ENCODE measurements around the gene MPC1L.

MPC1L gene

DNA sequence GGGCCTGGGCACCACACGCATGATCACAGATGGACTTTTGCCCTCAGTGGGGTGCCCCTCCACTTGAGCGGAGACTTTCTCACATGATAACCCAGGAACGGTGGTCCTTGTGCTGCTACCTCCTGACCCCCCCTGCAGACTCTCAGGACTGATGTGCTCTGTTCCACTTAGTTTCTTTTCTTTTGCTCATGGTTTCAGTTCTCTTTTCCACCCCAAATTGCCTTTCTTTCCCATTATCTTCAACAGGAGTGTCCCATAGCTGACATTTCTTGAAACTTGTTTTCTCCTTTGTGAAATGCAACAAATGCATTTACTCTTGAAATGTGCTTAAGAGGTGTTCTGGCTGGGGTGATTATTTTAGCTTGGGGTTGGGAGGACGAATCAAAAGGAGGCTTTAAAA, 9.0 kb downstream of the MPC1L start:
- DNase-seq, result no peak

DNA sequence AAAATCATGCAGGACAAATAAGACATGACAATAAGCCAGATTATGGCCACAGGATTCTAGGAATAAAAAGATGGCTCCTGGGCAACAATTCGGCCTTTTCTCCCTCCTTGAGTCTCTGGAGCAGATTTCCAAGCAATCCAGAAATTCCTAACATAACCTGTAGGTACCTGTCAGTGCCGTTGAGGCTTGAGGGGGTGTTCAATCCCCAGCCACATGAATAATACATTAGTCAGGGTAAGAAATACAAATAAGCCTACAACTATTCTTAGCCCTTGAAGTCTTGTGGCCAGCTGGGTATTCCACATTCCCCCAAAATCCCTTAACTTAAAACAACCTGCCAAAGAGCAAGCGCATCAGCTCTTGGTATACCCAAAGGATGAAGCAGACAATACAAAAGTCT, 14.5 kb downstream of the MPC1L start:
- no peak for DNase-seq

DNA sequence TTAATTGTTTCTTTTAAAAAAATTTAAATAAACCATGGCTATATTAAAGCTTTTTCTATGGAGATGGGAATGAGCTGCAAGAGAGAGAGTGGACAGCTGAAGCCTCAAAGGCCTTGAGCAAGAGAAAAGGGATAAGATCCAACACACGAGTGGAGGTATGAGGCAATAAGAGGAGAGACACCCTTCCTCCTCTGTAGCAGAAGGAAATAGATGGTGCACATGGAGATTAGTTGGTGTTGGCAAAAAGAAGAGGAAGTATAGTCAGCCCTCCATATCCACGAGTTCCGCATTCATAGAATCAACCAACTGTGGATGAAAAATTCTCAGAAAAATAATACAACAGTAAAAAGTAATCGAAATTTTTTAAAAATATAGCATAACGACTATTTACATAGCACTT, 20.9 kb downstream of the MPC1L start:
- peak in 1 of 2 donors; percentile 54 for DNase-seq

DNA sequence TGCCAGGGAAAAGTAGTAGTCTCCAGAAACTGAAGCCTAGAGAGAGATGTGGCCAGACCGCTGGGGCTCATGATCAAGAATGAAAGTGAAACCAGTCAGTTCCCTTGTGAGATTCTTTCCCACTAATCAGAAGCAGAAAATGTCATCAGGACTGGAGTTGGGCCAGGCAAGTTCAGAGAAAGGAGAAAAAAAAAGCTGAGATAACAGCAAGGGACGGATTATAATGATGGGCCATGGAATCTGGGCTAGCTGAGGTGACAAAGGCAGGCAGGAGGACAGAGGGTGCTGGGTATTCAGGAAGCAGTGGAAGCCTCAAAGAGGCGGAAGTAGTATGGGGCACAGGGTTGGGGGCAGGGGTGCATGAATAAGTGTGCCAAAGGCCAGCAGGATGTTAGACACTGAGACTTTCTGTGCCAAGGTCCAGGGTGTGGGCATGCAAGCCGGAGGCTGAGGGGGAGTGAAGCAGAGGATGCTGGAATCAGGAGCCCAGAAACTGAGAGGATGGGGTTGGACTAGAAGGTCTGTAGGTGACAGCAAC, 21.7 kb downstream of the MPC1L start:
- DNase-seq, result peak; percentile 44 to 48

DNA sequence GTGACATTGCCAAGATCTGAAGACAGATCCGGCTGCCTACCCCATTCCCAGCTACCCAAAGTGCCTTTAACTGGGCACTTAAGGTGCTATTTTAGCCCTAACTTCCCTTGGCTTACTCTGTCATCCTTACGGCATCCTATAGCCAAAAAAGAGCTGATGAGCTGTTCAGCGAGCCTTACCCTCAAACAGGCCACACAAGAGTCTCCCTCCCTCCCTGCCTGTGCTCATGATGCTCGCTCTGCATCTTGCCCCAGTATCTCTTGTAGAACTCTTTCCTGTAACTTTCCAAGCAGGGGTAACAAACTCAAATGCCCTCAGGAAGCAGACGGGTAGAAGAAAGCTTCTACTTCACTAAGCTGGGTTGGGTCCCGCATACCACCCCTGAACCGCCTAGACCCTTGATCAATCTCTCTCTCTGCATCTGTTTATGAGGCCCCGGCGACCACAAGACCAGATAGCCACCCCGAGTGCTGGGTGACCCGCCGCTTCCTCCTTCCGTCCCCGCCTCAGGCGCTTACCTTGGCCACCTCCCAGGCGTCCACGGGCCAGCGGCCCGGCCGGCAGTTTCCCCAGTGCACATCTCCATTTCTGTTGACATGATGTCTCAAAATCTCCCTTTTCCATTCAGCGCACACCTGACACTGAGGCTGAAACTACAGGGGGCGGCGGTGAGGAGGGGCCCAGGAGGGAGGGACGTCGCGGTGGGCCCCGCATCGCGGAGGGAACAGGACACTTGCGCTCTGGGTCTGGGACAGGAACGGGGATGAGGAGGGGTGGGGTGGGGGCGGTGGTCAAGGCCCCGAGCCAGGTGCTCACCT, 23.5 kb downstream of the MPC1L start:
- DNase-seq, result peak in 1 of 2 donors; percentile 1

DNA sequence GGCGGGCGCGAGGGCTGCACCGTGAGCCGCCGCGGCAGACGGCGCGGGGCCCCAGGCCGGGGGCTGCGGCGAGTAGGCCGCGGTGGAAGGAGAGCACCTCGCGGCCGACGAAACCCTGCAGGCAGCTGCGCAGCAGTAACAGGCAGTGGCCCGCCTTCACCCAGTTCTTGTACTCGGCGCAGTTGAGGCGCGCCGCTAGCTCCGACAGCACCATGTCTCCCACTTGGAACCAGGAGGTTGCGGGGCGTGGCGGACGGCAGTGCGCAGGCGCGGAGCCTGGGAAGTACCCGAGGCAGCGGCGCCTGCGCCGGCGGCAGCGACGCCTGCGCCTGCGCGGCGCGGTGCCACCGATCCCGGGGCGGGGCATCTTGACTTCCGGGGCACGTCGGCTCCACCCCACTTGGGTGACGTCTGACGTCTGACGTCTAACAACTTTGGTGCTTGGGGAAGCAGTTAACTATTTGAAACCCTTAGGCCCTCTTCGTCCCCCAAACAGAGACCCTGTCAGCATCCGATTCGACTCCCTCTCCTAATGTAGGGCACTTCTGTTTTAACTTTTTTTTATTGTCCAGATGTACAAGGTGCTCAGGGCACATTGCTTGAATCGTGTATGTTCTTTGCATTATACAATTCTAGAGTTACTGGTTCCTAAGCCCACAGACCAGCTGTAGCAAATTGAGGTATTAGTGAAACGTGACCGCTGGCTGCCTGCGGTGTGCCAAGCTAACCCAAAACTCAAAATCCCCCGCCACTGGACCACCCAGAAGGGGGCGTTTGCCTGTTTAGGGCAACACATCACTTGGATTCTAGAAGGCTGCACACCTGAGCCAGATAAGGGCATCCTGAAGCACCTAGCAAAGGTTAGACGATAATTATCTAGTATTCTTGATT, 24.3 kb downstream of the MPC1L start, which contains the start of gene CXorf38:
CXorf38 (minus strand) TSS at position 255 of the 891 bp plus-strand sequence; CDS start at position 214, 41 bp downstream.
- DNase-seq, result peak; percentile 57 to 61

DNA sequence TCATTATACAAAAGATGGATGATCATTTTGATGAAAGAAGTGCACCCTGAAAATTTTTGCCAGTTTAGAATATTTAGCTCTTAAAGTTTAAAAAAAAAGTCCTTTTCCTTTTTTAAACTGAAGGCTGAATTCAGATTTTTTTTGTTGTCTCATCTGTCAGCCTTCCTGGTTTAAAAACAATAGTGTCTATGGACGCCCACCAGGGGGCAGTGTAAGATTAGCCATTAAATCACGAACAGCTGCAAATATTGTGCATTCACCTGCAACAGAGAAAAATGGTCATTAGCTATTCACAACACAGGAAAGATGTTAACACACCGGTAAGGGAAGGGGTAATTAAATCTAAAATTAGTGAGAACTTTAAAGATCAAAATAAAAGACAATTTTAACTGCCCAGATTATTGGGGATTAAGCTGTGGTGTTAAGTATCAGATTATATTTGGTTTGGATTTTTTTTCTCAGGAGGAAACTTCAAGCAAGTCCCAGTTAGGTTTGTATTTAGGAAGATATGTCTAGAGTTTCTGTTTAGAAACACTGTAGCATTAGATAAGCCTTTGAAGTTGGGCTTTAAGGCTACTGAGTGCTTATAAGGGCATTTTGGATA, 28.5 kb downstream of the MPC1L start:
- peak in 1 of 2 donors; percentile 12 for DNase-seq

DNA sequence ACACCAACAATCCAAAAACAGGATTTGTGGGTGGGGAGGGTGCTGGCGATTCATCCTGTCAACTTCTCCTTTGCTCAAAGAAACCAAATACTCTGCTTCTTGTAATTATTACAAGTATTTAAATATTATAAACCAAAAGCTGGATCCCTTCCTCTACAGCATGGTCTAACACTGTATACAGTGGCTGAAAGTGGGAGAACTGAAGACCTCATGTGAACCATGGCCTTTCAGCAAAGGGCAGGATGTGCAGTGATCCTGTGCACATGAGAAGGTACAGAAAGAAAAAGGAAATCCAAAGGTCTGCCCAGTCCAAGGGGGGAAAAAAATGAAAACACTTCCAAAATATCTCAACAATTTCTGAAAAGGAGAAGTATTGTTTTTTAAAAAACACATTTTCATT, 29.4 kb downstream of the MPC1L start:
- DNase-seq, result no peak

DNA sequence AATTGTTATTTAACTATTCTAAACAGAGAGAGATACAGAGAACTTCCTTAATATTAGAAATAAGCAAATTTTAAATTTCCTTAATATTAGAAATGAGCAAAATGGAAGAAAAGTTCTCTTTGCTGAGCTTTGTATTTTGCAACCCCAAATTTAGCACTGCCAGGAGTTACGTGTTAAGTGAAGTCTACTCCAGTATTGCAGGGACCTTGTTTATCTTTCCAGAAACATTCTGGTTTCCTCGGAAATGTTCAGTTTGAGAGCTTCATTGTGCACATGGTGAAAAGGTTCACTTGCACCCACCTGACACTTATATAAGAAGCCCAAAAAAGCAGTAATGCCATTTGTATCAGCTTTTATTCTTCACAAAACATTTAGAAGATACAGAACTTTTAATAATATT, 30.3 kb downstream of the MPC1L start:
- no peak for DNase-seq

DNA sequence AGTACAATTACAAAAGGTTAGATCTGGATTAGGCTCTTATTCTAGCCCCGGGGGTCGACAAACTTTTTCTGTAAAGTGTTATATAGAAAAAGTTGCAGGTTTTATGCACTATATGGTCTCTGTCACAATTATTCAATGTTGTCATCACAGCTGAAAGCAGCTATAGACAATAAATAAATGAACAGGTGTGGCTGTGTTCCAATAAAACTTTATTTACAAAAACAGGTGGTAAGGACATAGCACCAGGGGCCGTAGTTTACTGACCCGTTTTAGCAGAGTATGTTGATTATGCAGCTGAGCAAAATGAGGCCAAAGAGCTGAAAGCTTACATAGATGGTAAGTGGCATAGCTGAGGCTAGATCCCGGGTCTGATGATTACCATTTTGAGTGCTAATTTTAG, 37.2 kb downstream of the MPC1L start:
- DNase-seq, result no peak

DNA sequence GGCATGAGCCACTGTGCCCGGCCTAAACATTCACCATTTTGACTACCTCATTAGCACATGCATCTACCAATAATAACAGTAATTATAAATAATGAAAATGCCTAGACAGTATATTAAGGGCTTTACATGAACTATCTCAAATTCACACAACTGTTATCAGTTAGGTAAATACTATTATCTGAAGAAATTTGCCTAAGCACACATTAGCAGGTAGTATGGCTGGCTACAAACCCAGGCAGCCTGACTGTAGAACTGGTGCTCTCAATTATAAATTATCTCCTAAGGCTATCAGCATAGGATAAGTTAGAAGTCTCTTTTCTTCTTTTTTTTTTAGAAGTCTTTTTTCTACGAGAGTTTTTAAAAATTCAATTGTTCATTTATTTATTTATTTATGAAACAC, 38.3 kb downstream of the MPC1L start:
- no peak for DNase-seq

DNA sequence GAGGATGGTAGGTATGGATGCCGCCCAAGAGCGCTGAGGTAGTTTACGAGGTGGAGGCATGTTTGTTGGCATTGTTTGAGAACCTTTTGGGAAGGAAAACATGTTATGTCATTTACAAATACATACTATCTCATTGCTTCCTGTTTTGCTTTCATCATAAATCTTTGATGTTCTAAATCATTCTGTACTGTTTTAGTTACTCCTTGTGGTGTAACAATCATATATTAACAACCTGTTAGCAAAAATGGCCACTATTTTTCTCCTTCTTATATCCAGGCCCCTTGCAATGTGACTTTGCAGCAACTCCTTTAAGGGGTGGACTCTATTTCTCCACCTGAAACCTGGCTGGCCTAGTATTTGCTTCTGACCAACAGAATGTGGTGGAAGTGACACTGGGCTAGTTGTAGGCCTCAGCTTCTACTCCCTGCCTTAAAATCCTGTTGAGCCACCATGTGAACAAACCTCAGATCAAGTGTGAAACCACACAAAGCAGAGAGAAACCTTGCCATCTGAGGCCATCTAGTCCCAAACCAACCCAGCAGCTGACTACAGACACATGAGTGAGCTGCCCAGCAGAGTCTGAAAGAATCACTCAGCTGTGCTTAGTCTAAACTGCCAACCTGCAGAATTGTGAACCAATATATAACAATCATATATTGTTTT, 40.0 kb downstream of the MPC1L start:
- no peak for DNase-seq

DNA sequence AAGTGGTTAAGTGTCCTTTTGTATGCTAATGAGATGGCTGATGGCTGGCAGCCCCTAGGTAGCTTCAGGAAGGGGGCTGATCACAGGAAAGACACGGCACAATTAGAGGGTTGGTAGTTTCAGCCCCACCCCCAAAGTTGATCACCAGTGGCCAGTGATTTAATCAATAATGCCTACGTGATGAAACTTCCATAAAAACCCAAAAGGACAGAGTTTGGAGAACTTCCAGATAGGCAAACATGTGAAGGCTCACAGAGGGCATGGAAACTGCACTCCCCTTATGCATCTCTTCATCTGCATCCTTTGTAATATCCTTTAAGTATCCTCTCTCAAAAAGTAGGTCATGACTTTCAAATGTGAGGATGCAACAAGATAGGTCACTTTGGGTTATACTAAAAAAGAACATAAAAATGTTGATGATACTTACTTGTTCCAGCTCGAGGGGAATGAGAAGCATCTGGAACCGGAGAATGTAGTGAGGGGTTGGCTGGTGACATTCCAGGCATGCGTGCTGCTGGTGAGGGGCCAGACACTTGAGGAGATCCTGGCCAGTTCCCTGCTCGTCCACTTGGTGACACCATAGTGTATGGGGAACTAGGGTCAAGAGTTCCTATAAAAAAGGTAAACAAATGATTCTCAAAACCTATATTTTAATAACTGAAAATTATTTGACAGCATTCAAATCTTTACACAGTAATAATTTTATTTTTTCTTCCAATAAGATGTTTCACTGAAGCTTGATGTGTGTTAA, 40.8 kb downstream of the MPC1L start:
- DNase-seq, result no peak

DNA sequence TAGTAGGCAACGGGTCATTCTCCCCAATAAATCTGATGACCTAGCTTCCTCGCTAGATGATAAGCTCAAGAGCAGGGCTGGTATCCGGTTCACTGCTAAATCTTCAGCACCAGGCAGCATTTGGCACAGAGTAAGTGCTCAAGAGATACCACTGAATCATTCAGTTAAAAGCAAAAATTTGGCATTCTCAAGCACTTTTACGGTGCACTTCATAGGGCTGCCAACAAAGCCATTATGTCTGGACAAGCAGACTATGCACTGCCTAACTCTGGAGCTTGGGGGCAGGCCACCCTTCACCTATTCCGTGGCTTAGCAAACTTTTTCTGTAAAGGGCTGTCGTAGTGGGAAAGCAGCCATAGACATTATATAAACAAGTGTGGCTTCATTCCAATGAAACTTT, 47.9 kb downstream of the MPC1L start:
- no peak for DNase-seq
